Keratinocyte (primary cell): ENCODE measurements around the gene NAALADL1. TPM values are rescaled to one million over a fixed set of nuclear protein-coding genes. Genes with fewer than 3 reads are reported as not detected.

Source experiments
- DNase-seq: peaks from one replicate; pipeline ENCODE4 v3.0.0-alpha.2; 2011; ENCODE audit warnings: low read depth, missing footprints, low spot score
- FAIRE-seq: peaks from 2 replicates; lab custom pipeline; 2011; peaks lifted over from hg19 to GRCh38; lab: Jason Lieb, UNC
- H2AFZ ChIP-seq: 2 replicates; pipeline ENCODE4 v1.6.0; 2012; ENCODE audit warnings: low read length, control low read depth, inconsistent platforms; ENCODE audit not compliant: control insufficient read depth
- H3K27ac ChIP-seq: 2 replicates; pipeline ENCODE4 v1.5.1; 2011; ENCODE audit warnings: low read length; ENCODE audit not compliant: control insufficient read depth, insufficient read depth
- H3K27me3 ChIP-seq: 3 replicates; pipeline ENCODE4 v1.6.0; 2011; ENCODE audit warnings: low read length; ENCODE audit not compliant: control insufficient read depth, insufficient read depth; ENCODE audit errors: extremely low read depth
- H3K36me3 ChIP-seq, 2 experiments: 2 replicates in 1 of 2; 3 replicates in 1 of 2; pipeline ENCODE4 v1.5.1; 2011; ENCODE audit warnings: low read length in 2 of 2, mild to moderate bottlenecking in 1 of 2; ENCODE audit not compliant: control insufficient read depth in 2 of 2, insufficient read depth in 2 of 2; ENCODE audit errors: extremely low read depth in 1 of 2
- H3K4me1 ChIP-seq: 3 replicates; pipeline ENCODE4 v1.5.1; 2011; ENCODE audit warnings: low read length; ENCODE audit not compliant: control insufficient read depth, insufficient read depth; ENCODE audit errors: extremely low read depth
- H3K4me2 ChIP-seq: 3 replicates; pipeline ENCODE4 v1.6.0; 2011; ENCODE audit warnings: low read depth, low read length; ENCODE audit not compliant: control insufficient read depth, insufficient read depth; ENCODE audit errors: extremely low read depth
- H3K4me3 ChIP-seq, 3 experiments: fragments of 200-600 bp in 1 of 3; sonication (generic) in 1 of 3; 2 replicates in 2 of 3; 3 replicates in 1 of 3; pipeline ENCODE4 v1.5.1; 2011 to 2016; ENCODE audit warnings: low read length in 3 of 3, mild to moderate bottlenecking in 3 of 3, control low read depth in 2 of 3, inconsistent platforms in 1 of 3, low read depth in 1 of 3, mixed read lengths in 1 of 3, mixed run types in 1 of 3, moderate library complexity in 1 of 3; ENCODE audit not compliant: control insufficient read depth in 2 of 3, insufficient read depth in 2 of 3; ENCODE audit errors: extremely low read depth in 1 of 3
- H3K79me2 ChIP-seq: 2 replicates; pipeline ENCODE4 v1.6.0; 2012; ENCODE audit warnings: low read length; ENCODE audit not compliant: control insufficient read depth, insufficient read depth
- H3K9ac ChIP-seq: 3 replicates; pipeline ENCODE4 v1.6.0; 2011; ENCODE audit warnings: low read length; ENCODE audit not compliant: control insufficient read depth, insufficient read depth; ENCODE audit errors: extremely low read depth
- H3K9me1 ChIP-seq: 3 replicates; pipeline ENCODE4 v1.6.0; 2011; ENCODE audit warnings: low read length; ENCODE audit not compliant: control insufficient read depth, insufficient read depth; ENCODE audit errors: extremely low read depth
- H3K9me3 ChIP-seq: 2 replicates; pipeline ENCODE4 v1.5.1; 2012; ENCODE audit warnings: low read depth, low read length; ENCODE audit not compliant: control insufficient read depth
- H4K20me1 ChIP-seq: 3 replicates; pipeline ENCODE4 v1.6.0; 2011; ENCODE audit warnings: low read length; ENCODE audit not compliant: control insufficient read depth, insufficient read depth; ENCODE audit errors: extremely low read depth
- CTCF ChIP-seq, 3 experiments: IDR thresholded peaks in 1 of 3; conservative IDR thresholded peaks in 1 of 3; optimal IDR thresholded peaks in 1 of 3; 2 replicates in 2 of 3; 3 replicates in 1 of 3; pipeline versions ENCODE3 to v1.5.1; 2011; ENCODE audit warnings: low read length in 3 of 3, mild to moderate bottlenecking in 3 of 3, moderate library complexity in 2 of 3, control low read depth in 1 of 3, inconsistent platforms in 1 of 3; ENCODE audit not compliant: insufficient read depth in 2 of 3; ENCODE audit errors: extremely low read depth in 1 of 3
- EZH2 ChIP-seq: IDR thresholded peaks from one replicate; pipeline ENCODE4 v1.6.1; 2012; ENCODE audit warnings: inconsistent platforms, mild to moderate bottlenecking, low read length, moderate library complexity
- dilution Hi-C: fragments of 300-500 bp; cut with MboI; formaldehyde crosslinking; loops from one replicate; pipeline ENCODE4 v1.7.0; 2020; ENCODE audit warnings: low sequenced_read_pairs; ENCODE audit not compliant: extremely low pct_ligation_motif_present
- polyA plus RNA-seq, 5 experiments: library from polyadenylated mRNA; depleted of rRNA in 3 of 5; stranded (reverse) in 3 of 5; stranded (forward) in 1 of 5; unstranded in 1 of 5; fragments of >200 nt; gene quantifications; 1 replicate in 1 of 5; 2 replicates in 3 of 5; 3 replicates in 1 of 5; pipeline versions ENCODE4 v1.2.1 to v1.2.3, GENCODE V29; 2011 to 2012; ENCODE audit warnings: missing spikeins in 2 of 5, low read depth in 1 of 5, low replicate concordance in 1 of 5

NAALADL1 gene
- polyA plus RNA-seq, 1 donor (not counting 4 experiments of a cell fraction or from before 2014, with no cell fraction given), result 2.3 TPM

DNA sequence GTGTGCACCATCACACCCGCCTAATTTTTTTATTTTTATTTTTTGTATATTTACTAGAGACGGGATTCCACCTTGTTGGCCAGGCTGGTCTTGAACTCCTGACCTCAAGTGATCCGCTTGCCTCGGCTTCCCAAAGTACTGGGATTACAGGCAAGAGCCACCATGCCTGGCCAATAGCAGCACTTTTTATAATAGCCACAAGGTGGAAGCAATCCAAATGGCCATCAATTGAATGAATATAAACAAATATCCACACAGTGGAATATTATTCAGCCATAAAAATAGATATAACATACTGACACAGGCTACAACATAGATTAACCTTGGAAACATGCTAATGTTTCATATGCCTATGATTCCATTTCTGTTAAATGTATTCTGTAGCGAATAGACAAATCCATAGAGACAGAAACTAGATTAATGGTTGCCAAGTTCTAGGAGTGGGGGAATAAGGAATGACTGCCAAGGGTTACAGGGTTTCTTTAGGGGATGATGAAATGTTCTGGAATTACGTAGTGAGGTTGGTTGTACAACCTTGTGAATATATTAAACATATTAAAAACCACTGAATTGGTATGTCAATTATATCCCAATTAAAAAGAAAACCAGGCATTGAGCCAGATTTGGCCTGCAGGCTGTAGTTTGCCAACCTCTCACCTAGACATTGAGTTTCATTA, 42.5 kb upstream of the NAALADL1 start:
- H2AFZ ChIP-seq, result no peak overlapping the region
- H3K27me3 ChIP-seq, result no peaks in the 10 kb centered on the region
- no peaks in the 10 kb centered on the region for H3K9me3 ChIP-seq
- no peak overlapping the region for H3K4me2 ChIP-seq
- H3K36me3 ChIP-seq, result peaks cover 6 to 10% of the 10 kb centered on the region in 2 experiments
- H3K27ac ChIP-seq, result no peak overlapping the region
- H3K4me3 ChIP-seq, result no peak overlapping the region
- DNase-seq (no peak), FAIRE-seq (no peak)
- dilution Hi-C loops, result no loop called here
- TF ChIP-seq EZH2 (no peak), CTCF (optimal IDR thresholded peaks at IDR 0.05 in 1 of 3, IDR thresholded peaks at IDR 0.05 in 1 of 3, conservative IDR thresholded peaks at IDR 0.05 in 1 of 3; ENCODE audit: extremely low read depth in 1 of 3, insufficient read depth in 2 of 3, low read length in 3 of 3) (no peak)
- H3K4me1 ChIP-seq, result peaks cover 5% of the 10 kb centered on the region
- peaks cover 12% of the 10 kb centered on the region for H3K79me2 ChIP-seq
- H4K20me1 ChIP-seq, result no peaks in the 10 kb centered on the region
- no peak overlapping the region for H3K9ac ChIP-seq
- no peaks in the 10 kb centered on the region for H3K9me1 ChIP-seq

GRCh38 chr11:65096926-65097325, 38.6 kb upstream of the NAALADL1 start:
- peaks cover 0 to 2% of the 10 kb centered on the region in 2 experiments for H3K36me3 ChIP-seq
- FAIRE-seq (no peak), DNase-seq (no peak)
- H3K4me2 ChIP-seq, result peak overlapping the region; percentile 82
- peaks cover 11% of the 10 kb centered on the region for H3K79me2 ChIP-seq
- peak overlapping the region; percentile 69 to 88 (median 80) for H3K4me3 ChIP-seq
- dilution Hi-C loops, result no loop called here
- TF ChIP-seq EZH2 (no peak), CTCF (optimal IDR thresholded peaks at IDR 0.05 in 1 of 3, IDR thresholded peaks at IDR 0.05 in 1 of 3, conservative IDR thresholded peaks at IDR 0.05 in 1 of 3; ENCODE audit: extremely low read depth in 1 of 3, insufficient read depth in 2 of 3, low read length in 3 of 3) (no peak)
- H3K9ac ChIP-seq, result peak overlapping the region; percentile 82
- no peak overlapping the region for H2AFZ ChIP-seq
- no peaks in the 10 kb centered on the region for H3K27me3 ChIP-seq
- H4K20me1 ChIP-seq, result no peaks in the 10 kb centered on the region
- H3K9me3 ChIP-seq, result no peaks in the 10 kb centered on the region
- peaks cover 10% of the 10 kb centered on the region for H3K4me1 ChIP-seq
- H3K27ac ChIP-seq, result peak overlapping the region; percentile 29
- no peaks in the 10 kb centered on the region for H3K9me1 ChIP-seq
